ENCODE results near the gene GP5. TPM values are rescaled to one million over a fixed set of nuclear protein-coding genes. Genes with fewer than 3 reads are reported as not detected.

Gene GP5
- total and polyA plus RNA-seq, 9 of the 15 experiments (the other 6 are each of a cell fraction or from before 2014, with no cell fraction given): 0.03 to 0.04 (median 0.04) TPM; not detected in 6

DNA sequence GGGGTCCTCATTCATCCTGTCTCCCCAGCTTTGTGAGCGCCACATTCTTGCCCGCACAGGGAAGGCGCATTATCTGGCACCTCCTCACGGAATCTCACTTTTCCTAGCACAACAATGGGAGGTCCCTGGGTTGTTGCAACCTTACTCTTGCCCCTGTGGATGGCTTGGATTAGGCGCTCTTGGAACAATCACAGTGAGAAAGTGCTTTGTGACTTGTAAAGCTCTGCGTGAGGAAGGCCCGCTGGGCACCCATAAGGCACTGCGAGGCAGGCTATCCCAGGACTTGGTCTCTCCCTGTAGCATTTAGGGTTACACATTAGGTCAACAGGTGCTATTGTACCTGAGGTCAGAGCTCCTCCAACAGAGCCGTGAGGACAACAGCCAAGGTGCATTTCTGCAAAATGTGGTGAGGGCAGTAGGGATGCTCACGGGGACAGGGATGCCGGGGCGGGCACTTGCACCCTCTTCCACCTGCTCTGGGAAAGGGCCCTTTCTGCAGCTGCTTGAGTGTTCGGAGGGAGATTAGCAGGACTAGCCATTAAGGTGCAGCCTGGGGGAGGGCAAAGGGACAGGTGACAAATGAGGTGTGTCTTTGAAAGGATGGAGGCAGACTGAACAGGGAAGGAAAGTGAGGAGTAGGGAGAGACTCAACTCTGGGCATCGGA lies 15.7 kb downstream of the GP5 start (continued):
- no peak for TF ChIP-seq NRF1 (conservative IDR thresholded peaks at IDR 0.05 in 1 of 2, IDR thresholded peaks at IDR 0.05 in 1 of 2)
- TF ChIP-seq ZBTB1 (CRISPR knock-in tag; IDR thresholded peaks at IDR 0.05; ENCODE audit: borderline replicate concordance, low read depth): no peak
- no peak for TF ChIP-seq ARNT (IDR thresholded peaks at IDR 0.05)
- TF ChIP-seq ZNF263 (CRISPR knock-in tag; IDR thresholded peaks at IDR 0.05; ENCODE audit: borderline replicate concordance): no peak
- no peak for TF ChIP-seq ZC3H4 (CRISPR knock-in tag; IDR thresholded peaks at IDR 0.05; ENCODE audit: borderline replicate concordance)

GRCh38 chr3:194382892-194383223 lies 16.2 kb downstream of the GP5 start:
- TF ChIP-seq NCOA1 (IDR thresholded peaks at IDR 0.05; ENCODE audit: low read depth) (no peak), XRCC3 (IDR thresholded peaks at IDR 0.05) (no peak), MTA2 (IDR thresholded peaks at IDR 0.05; ENCODE audit: low read depth) (no peak), ZNF780A (CRISPR knock-in tag; IDR thresholded peaks at IDR 0.05) (no peak)
- BruUV-seq (replicated peaks): no TSS peak
- no peak for FAIRE-seq
- H3K4me2 ChIP-seq (ENCODE audit: insufficient read depth, low read length): no peak overlapping the region
- intact Hi-C loops (cut with micrococcal nuclease): no loop called here
- no peak overlapping the region for H2AFZ ChIP-seq (ENCODE audit: low read depth, low read length)
- ATAC-seq: no peak
- no peaks in the 10 kb centered on the region; the same call in 1 of the 2 replicates for H4K20me1 ChIP-seq (replicated peaks; ENCODE audit: control insufficient read depth, insufficient read depth, low read length)
- H3K27ac ChIP-seq (ENCODE audit: extremely low read depth, low read depth, low read length): no peak overlapping the region
- peaks cover 0 to 5% of the 10 kb centered on the region in 2 experiments; a peak in 2 of 5 replicates for H3K4me1 ChIP-seq (replicated peaks in 1 of 2; ENCODE audit: control insufficient read depth in 2 of 2, insufficient read depth in 2 of 2, low read length in 2 of 2)
- H3K9ac ChIP-seq (ENCODE audit: insufficient read depth in 1 of 2, low read depth in 2 of 2, low read length in 2 of 2): no peak overlapping the region
- no peaks in the 10 kb centered on the region for H3K9me3 ChIP-seq (replicated peaks; ENCODE audit: control insufficient read depth, insufficient read depth, low read depth, low read length)
- H3K4me3 ChIP-seq: no peak overlapping the region
- H3K27me3 ChIP-seq (ENCODE audit: control insufficient read depth in 2 of 2, insufficient read depth in 2 of 2, low read length in 2 of 2): peaks cover 57 to 87% of the 10 kb centered on the region in 2 experiments
- no peaks in the 10 kb centered on the region for H3K79me2 ChIP-seq (ENCODE audit: control insufficient read depth, insufficient read depth, low read length)
- H3K36me3 ChIP-seq (ENCODE audit: control insufficient read depth, insufficient read depth, low read length): no peaks in the 10 kb centered on the region
- POLR2A ChIA-PET: interaction anchor here (0.6 to 1.2 kb wide), 3 partner anchors 8 to 973 kb away, joined by 3 read pairs; no protein-coding TSS in a partner anchor
- in situ Hi-C loops (cut with MboI): no loop called here
- WGBS (ENCODE audit: insufficient coverage, low coverage, missing lambda C conversion rate): 0% methylated on average over 5 of the region's 9 CpGs
- CTCF ChIA-PET (ENCODE audit: low intra/inter-chr PET ratio): no interaction called here
- no peak for DNase-seq (ENCODE audit: extremely low read depth in 1 of 4, low spot score in 3 of 4)
- H3K9me1 ChIP-seq (ENCODE audit: control insufficient read depth, insufficient read depth, low read length): no peaks in the 10 kb centered on the region

Measured in K562 (cell line).